GM21737 (cell line): ENCODE results near the gene UHRF2.
"Not testable (repeated sequence)": the region's sequence is repeated elsewhere in the genome, so short reads cannot be mapped to it uniquely, and the experiment has no call there.

ENCODE experiments used
- ATAC-seq: cut with Tn5 transposase; IDR thresholded peaks from one replicate; pipeline ENCODE4 v1.9.1; 2021; ENCODE audit warnings: mild to moderate bottlenecking, moderate library complexity; ENCODE audit not compliant: unreplicated experiment

UHRF2 gene

GRCh38 chr9:6428940-6429889 is 16.2 kb downstream of the UHRF2 start:
- peak; percentile 90 for ATAC-seq

DNA sequence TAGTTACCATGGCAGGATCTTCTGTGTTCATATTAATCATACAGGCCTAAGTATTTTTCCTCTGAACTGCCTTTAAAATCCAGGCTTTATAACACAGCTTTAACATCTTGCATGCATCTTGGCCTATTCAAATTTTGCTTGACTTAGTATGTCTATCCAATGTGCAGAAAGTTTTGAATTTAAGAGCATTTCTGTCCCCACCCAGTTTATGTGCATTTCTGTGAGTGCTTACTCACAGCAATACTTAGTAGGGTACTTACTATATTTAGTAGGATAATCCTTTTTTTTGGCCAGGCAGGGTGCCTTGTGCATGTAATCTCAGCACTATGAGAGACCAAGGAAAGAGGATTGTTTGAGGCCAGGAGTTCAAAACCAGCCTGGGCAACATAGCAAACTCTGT is 18.0 kb downstream of the UHRF2 start:
- ATAC-seq, result no peak

- no peak for ATAC-seq
Observed at GRCh38 chr9:6433410-6433809, 20.4 kb downstream of the UHRF2 start.

DNA sequence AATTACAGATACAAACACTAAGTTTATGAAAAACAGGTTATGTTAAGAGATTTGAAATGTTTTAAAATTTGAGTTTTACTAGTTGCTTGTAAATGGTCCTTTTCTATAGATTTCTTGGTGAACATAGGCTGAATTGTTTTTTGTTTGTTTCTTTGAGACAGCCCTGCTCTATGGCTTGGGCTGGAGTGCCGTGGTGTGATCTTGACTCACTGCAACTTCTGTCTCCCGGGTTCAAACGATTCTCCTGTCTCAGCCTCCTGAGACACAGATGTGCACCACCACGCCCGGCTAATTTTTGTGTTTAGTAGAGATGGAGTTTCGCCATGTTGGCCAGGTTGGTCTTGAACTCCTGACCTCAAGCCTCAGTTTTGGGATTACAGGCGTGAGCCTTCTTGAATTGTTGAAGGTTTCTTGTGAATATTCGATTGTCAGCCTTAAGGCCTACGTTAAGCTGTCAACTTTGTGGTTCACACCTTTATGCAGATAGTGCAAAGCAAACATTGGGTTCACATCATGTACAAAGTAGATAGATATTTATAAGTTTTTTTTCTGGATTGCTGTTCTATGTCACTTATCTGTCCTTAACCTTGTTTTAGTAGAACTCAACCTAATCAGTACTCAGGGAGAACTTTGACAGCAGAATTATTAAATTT is 26.2 kb downstream of the UHRF2 start:
- ATAC-seq, result no peak

- no peak for ATAC-seq
Observed at GRCh38 chr9:6440405-6440804, 27.4 kb downstream of the UHRF2 start.

GRCh38 chr9:6441269-6441668 is 28.3 kb downstream of the UHRF2 start:
- no peak for ATAC-seq

GRCh38 chr9:6443661-6444060 is 30.7 kb downstream of the UHRF2 start:
- ATAC-seq, result no peak

DNA sequence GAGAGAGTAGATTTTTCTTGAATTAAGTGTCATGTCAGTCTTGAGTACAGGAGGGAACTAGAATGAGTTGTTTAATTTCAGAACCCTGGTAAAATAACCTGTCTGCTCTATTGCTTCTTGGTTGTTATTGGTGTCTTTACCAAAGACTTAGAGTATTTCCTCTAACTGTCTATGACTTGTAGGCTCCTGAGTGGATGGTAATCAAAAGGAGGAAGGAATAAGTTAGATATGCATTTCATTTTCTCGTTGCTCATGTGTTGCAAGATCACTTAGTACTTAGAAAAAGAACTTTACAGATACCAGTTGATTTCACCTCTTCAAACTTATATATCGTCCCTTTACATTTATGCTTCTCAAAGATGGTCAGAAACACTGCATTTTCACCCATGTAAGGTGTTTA is 31.1 kb downstream of the UHRF2 start:
- ATAC-seq, result no peak

- ATAC-seq, result no peak
Observed at GRCh38 chr9:6449086-6449485, 36.1 kb downstream of the UHRF2 start.

DNA sequence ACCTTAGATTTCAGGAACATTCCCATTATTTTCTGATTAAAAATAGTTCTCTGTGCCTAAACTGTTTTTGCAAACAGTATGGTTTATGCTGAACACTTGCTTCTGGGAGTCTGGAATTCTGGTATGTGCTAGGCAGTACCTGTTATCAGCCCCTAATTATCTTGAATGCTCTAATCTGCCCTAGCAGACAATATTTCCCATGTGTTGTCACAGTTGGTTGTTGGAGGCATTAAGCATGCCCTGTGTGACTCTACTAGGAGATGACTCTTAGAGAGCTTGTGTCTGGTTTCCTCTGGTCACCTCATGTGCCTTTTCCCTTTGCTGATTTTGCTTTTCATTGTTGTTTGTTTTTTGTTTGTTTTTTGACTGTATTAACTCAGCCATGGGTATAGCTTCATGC is 36.6 kb downstream of the UHRF2 start:
- ATAC-seq, result no peak

GRCh38 chr9:6450641-6451375 is 37.8 kb downstream of the UHRF2 start:
- ATAC-seq, result no peak

DNA sequence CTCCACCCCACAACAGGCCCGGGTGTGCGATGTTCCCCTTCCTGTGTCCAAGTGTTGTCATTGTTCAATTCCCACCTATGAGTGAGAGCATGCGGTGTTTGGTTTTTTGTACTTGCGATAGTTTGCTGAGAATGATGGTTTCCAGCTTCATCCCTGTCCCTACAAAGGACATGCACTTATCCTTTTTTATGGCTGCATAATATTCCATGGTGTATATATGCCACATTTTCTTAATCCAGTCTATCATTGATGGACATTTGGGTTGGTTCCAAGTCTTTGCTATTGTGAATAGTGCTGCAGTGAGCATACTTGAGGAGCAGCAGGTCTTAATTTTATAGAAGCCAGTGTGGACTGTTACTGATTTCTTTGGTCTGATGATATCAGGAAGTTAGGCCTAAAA is 42.3 kb downstream of the UHRF2 start:
- ATAC-seq, result not testable (repeated sequence)

GRCh38 chr9:6458704-6459103 is 45.7 kb downstream of the UHRF2 start:
- ATAC-seq, result not testable (repeated sequence)

- ATAC-seq, result no peak
Observed at GRCh38 chr9:6459718-6460117, 46.7 kb downstream of the UHRF2 start.

- ATAC-seq, result no peak
Observed at GRCh38 chr9:6460189-6460768, 47.3 kb downstream of the UHRF2 start.

DNA sequence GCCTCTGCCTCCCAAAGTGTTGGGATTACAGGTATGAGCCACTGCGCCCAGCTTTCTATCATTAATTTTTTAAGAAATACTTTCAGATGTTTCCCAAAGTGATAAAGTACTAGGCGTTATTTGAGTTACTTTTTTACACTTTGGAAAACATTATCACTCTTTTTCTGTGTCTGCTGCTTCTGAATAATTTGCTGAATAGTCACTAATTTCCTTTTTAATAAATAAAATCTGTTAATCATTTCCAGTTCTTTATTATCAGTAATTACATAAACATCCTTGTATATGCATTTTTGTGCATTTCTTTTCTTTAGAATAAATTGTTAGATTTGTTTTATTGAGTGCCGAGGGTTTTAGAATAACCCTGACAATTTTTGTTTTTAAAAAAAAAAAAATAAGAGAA is 48.6 kb downstream of the UHRF2 start:
- no peak for ATAC-seq

- no peak for ATAC-seq
Observed at GRCh38 chr9:6467006-6467625, 54.1 kb downstream of the UHRF2 start.

DNA sequence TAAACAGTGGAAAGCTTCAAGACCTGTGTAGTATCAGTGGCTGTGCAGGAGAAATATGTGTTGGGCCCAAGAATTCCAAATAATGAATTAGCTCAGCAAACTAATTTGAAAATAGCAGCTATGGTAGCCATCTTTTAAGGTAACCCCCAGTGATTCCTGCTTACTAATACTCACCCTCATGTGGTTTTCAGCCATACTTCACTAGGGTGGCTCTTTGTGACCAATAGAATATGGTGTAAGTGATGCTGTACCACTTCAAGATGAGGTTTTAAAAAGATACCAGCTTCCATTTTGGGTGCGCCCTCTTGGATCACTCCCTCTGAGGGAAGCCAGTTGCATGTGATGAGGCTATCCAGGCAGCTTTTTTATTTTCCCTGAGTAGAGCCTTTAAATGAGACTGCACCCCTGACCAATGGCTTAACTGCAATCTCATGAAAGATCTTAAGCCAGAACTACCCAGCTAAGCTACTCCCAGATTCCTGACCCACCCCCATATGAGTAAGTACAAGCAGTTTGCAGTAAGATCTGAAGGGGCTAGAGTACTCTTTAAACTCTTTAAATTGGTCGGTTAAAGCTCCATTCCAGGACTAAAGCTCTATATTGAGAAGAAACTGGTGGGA is 58.3 kb downstream of the UHRF2 start:
- ATAC-seq, result no peak

DNA sequence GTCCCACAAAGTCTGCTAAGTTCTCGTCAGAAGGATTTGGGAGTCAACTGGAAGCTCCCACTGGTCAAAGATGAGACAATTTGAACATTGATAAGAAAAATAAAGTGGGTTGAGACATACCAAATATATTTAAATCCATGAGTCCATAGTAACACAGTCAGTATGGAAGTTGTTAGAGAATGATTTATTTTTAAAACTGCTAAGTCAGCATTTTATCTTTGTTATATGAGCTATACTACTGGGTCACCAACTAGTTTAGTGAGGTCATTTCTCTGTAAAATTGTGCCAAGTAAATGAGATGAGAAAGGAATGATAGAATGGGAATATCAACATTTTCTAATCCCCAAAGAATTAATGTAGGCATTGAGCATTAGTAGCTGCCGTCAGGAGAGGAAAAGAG is 60.2 kb downstream of the UHRF2 start:
- ATAC-seq, result no peak

DNA sequence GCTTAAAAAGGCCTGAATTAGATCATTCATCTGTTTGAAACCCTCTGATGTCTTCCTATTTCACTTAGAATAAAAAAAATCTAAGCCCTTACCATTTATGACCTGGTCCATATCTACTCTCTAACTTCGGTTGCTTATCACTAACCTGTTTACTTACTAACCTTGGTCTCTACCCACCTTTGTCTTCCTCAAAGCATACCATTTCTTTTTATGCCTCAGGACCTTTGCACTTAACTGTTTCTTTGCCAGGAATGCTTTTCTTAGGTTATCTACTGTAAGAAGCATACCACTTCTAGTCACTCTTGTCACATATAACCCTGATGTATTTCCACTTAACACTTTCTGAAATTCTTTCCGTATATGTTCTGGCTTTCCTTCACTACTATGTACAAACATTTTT is 67.0 kb downstream of the UHRF2 start:
- ATAC-seq, result no peak
